ENCODE data around the gene RASSF4.

The RASSF4 gene

DNA sequence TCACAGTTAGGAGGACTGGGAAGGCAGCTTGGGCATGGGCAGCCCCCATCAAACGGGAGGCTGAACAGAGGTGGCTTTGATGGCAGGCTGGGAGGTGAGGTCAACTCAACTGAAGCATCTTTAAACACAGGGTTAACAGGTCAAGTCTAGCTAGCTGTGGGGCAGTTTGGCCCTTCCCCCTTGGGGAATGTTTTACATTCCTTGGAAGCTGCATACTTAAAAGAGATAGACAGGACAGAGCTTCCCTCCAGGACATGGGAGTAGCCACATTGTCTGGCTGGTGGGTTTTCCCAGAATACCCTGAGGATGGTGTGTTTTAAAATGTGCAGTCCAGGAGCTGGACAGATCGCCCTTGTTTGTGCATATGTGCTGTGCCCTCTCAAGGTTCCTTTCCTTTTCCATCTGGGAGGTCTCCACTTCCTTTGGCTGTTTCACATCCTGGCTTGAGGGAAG lies 6.8 kb upstream of the RASSF4 start:
- TF ChIP-seq, protein P1, sequence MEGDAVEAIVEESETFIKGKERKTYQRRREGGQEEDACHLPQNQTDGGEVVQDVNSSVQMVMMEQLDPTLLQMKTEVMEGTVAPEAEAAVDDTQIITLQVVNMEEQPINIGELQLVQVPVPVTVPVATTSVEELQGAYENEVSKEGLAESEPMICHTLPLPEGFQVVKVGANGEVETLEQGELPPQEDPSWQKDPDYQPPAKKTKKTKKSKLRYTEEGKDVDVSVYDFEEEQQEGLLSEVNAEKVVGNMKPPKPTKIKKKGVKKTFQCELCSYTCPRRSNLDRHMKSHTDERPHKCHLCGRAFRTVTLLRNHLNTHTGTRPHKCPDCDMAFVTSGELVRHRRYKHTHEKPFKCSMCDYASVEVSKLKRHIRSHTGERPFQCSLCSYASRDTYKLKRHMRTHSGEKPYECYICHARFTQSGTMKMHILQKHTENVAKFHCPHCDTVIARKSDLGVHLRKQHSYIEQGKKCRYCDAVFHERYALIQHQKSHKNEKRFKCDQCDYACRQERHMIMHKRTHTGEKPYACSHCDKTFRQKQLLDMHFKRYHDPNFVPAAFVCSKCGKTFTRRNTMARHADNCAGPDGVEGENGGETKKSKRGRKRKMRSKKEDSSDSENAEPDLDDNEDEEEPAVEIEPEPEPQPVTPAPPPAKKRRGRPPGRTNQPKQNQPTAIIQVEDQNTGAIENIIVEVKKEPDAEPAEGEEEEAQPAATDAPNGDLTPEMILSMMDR (IDR thresholded peaks at IDR 0.05; ENCODE audit: low read depth, low read length) = no peak
- H3K4me3 ChIP-seq (ENCODE audit: low read depth, low read length) = no peak overlapping the region
- in situ Hi-C loops (cut with HindIII; ENCODE audit: low sequenced_read_pairs) = no loop called here
- no peak for DNase-seq (ENCODE audit: low read depth, low spot score)

DNA sequence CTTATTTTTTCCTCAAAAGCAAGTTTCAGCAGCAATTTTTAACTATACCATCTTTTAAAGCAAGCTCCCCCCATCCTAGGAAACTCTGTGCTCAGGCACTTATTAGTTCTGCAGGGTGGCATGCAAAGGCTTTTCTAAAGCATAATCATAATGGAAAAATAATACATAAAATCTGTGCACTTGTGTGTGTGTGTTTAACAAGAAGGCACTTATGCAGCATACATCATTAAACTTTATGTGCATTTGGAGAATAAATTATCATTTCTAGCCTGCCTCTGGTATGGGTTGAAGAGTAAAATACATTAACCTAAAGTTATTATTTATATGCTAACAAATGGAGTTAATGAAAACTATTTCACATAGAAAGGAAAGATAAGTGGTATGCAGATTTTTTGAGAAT lies 5.6 kb upstream of the RASSF4 start:
- in situ Hi-C loops (cut with HindIII; ENCODE audit: low sequenced_read_pairs) = no loop called here
- TF ChIP-seq, protein P1 (IDR thresholded peaks at IDR 0.05; ENCODE audit: low read depth, low read length) = no peak
- no peak for DNase-seq (ENCODE audit: low read depth, low spot score)
- no peak overlapping the region for H3K4me3 ChIP-seq (ENCODE audit: low read depth, low read length)

DNA sequence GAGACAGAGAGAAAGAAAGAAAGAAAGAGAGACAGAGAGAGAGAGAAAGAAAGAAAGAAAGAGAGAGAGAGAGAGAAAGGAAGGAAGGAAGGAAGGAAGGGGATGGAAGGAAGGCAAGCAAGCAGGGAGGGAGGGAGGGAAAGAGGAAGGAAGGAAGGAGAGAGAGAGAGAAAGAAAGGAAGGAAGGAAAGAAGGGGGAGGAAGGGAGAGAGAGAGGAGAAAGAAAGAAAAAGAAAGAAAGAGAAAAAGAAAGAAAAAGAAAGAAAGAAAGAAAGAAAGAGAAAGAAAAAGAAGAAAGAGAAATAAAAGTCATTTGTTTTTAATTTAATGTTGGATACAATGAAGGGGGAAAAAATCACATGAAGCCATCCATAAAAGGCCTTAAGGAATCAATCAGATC lies 4.6 kb upstream of the RASSF4 start:
- TF ChIP-seq, protein P1 (IDR thresholded peaks at IDR 0.05; ENCODE audit: low read depth, low read length) = no peak
- in situ Hi-C loops (cut with HindIII; ENCODE audit: low sequenced_read_pairs) = no loop called here
- no peak overlapping the region for H3K4me3 ChIP-seq (ENCODE audit: low read depth, low read length)

DNA sequence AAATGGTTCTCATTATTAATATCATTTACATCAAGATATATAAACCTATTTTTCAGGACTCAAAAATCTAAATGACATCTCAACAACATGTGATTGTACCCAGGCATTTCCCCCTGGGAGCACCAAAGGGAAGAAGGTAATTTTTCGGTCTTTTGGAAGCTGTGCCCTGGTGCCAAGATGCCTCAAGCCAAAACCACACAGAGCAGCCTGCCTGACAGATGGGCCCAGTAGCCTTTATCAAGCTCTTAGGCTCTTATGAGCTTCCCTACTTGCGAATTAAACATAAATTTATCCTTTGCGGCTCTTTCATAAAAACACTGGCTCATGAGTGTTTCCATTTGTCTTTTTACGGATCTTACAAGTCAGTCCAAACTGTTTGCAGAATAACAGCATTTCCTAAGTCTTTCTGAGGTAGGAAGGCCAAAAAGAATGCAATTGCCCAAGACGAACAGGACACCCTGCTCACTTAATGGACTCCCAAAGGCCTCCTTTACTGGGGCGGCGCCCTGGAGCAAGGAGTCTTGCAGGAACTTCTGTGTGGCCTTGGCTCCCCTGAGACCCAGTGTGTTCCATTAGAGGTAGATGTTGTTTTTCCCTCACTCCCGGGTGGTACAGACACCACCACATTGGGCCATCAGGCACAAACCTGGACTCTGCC lies 4.1 kb upstream of the RASSF4 start:
- TF ChIP-seq, protein P1 (IDR thresholded peaks at IDR 0.05; ENCODE audit: low read depth, low read length) = no peak
- in situ Hi-C loops (cut with HindIII; ENCODE audit: low sequenced_read_pairs) = no loop called here
- no peak overlapping the region for H3K4me3 ChIP-seq (ENCODE audit: low read depth, low read length)
- no peak for DNase-seq (ENCODE audit: low read depth, low spot score)

More for the DNA sequence above, 4.6 kb upstream of the RASSF4 start:
- no peak for DNase-seq (ENCODE audit: low read depth, low spot score)

DNA sequence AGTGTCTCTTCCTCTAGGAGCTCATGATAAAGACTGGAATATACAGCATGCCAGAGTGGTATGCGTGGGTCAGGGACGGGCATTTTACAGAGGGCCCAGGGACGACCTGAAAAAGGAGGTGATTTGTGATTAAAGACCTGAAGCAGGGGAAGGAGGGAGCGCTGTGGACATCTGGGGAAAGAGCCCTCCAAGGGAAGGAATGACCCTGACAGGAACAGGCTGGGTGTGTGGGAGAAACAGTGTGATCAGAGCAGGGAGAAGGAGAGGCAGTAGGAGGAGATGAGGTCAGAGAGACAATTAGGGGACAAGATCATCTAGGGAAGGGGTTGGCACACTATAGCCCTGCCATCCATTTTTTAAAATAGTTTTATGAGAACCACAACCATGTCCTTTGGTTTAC lies 3.4 kb upstream of the RASSF4 start:
- in situ Hi-C loops (cut with HindIII; ENCODE audit: low sequenced_read_pairs) = no loop called here

DNA sequence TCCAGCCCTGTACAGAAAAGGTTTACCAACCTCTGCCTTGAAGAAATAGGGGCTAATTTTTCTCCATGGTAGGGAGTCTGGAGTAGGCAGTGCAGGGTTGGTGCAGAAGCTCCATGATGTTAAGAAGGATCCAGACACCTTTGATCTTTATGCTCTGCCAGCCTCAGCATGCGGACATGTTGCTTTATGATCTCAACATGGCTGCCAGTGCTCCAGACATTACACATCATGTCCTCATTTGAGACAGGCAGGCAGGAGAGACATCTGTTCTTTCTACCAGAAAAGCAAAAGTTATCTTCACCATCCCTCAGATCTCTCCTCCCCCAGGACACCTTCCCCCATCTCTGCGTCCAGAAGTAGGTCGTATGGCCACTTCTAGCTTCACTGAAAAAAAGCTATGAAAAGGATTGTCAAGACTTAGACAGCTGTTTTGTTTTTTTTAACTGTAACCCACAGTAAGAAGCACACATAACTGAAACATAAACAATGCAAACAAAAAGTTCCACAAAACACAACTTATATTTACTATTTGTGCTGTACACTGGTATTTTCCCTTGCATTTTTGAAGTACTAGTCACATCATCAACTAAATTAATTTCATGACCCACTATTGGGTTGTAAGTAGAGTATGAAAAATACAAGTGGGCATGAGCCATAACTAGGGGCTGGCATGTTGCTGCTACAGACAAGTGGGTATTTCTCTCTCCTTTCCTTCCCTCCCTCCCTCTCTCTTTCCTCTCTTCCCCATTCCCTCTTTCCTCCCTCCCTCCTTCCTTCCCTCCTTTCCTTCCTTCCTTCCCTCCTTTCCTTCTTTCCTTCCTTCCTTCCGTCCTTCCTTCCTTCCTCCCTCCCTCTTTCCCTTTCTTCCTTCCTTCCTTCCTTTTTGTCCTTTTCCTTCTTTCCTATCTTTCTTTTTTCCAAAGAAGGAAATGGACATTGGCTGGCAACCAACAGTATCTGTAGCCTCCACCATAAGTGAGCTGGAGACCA lies 2.6 kb upstream of the RASSF4 start:
- in situ Hi-C loops (cut with HindIII; ENCODE audit: low sequenced_read_pairs) = no loop called here
- DNase-seq (ENCODE audit: low read depth, low spot score) = no peak
- H3K4me3 ChIP-seq (ENCODE audit: low read depth, low read length) = no peak overlapping the region
- TF ChIP-seq, protein P1 (IDR thresholded peaks at IDR 0.05; ENCODE audit: low read depth, low read length) = no peak

More for the DNA sequence above, 3.4 kb upstream of the RASSF4 start:
- no peak overlapping the region for H3K4me3 ChIP-seq (ENCODE audit: low read depth, low read length)
- DNase-seq (ENCODE audit: low read depth, low spot score) = no peak
- TF ChIP-seq, protein P1 (IDR thresholded peaks at IDR 0.05; ENCODE audit: low read depth, low read length) = no peak
